GM18873 (cell line): Measurements from ENCODE around the gene DDX19B.
A peak's percentile ranks its signal among the peaks of the same experiment; 100 is the strongest.
"Not testable (repeated sequence)": the region's sequence is repeated elsewhere in the genome, so short reads cannot be mapped to it uniquely, and the experiment has no call there.

Experiments used
- ATAC-seq: cut with Tn5 transposase; IDR thresholded peaks from one replicate; pipeline ENCODE4 v1.9.1; 2021; ENCODE audit warnings: mild to moderate bottlenecking, moderate library complexity, moderate number of reproducible peaks; ENCODE audit not compliant: unreplicated experiment, low FRiP score

The DDX19B gene

DNA sequence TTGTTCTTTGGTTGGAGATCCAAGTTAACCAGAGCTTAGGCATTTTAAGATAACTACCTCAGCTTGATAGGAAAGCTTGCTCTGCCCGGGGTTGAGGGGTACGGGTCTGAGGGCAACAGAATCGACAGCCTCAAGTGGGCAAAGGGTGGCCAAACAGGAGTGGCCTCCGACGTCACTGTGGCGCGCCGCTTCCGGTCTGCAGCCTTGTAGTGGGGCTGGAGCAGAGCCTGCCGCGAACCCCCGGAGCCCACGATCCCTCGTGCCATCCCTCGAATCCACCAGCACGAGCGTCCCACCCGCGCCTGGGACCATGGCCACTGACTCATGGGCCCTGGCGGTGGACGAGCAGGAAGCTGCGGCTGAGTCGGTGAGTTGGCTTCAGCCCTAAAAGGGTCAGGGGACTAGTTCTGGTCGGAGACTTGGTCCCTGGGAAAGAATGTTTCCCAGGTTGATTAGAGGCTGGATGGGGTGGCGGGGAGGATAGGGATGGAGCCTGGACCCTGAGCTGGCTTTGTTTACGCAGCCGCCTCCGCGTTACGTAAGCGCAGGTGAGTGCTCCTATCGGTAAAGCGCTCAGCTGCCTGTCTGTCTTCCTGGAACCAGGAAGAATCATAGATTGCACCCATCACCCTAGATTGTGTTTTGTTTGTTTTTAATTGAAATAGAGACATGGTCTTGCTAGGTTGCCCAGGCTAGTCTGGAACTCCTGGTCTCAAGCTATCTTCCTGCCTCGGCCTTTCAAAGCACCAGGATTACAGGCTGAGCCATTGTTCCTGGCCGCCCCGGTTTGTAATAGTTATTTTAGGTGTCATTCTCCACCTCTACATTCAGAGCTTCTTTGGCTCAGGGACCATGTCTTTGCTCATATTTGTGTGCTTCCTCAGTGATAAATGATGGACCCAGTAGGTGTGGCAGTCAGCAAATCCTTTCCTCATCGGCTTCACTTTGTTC is at the start of gene DDX19B:
Gene DDX19B, plus strand, starts transcription at position 199 of the 951 bp plus-strand sequence. Its CDS starts 112 bp downstream, at position 311.
- ATAC-seq: no peak

DNA sequence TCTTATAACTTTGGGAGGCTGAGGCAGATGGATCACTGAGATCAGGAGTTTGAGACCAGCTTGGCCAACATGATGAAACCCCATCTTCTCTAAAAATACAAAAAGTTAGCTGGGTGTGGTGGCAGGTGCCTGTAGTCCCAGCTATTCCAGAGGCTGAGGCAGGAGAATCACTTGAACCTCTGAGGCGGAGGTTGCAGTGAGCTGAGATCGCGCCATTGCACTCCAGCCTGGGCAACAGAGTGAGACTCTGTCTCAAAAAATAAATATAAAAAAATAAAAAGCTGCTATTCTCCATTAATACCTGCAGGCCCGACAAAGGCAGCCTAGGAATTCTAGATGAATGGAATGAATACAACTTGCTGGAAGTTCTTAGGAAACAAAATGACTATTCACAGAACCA is 49.3 kb upstream of the DDX19B start:
- ATAC-seq: not testable (repeated sequence)

GRCh38 chr16:70250748-70251628 is 48.0 kb upstream of the DDX19B start:
- ATAC-seq: peak; percentile 28

- peak; percentile 83 for ATAC-seq
Measured at GRCh38 chr16:70251629-70252354, 47.2 kb upstream of the DDX19B start, which contains the start of gene EXOSC6. Gene EXOSC6 (minus strand): TSS chr16:70251940. CDS start chr16:70251900, 40 bp downstream.

DNA sequence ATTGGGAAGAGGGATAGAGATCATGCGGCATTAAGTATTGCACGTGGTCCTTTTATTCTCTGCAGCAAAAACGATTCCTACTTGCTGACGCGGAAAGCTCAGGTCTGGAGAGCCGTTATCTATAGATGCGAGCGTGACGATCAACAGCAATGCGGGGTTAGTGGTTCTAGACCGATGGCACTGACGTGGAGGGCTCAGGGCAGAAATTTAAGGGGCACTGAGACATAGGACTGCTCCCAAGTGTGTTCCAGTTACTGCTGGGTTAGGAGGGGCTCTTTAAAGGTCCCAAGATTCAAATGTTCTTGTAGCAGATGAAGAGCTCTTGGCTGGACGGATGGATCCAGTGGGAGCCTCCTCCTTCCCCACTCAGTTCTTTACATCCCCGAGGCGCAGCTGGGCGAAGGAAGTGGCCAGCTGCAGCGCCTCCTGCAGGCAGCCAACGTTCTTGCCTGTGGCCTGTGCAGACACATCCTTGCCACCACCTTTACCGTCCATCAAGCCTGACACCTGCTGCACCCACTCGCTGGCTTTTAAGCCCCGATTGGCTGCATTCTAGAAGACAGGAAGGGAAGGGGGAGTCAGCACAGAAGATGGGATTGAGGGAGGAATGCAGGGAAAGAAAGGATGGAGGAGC is 46.5 kb upstream of the DDX19B start:
- ATAC-seq: no peak

GRCh38 chr16:70253291-70254106 is 45.5 kb upstream of the DDX19B start:
- ATAC-seq: no peak

DNA sequence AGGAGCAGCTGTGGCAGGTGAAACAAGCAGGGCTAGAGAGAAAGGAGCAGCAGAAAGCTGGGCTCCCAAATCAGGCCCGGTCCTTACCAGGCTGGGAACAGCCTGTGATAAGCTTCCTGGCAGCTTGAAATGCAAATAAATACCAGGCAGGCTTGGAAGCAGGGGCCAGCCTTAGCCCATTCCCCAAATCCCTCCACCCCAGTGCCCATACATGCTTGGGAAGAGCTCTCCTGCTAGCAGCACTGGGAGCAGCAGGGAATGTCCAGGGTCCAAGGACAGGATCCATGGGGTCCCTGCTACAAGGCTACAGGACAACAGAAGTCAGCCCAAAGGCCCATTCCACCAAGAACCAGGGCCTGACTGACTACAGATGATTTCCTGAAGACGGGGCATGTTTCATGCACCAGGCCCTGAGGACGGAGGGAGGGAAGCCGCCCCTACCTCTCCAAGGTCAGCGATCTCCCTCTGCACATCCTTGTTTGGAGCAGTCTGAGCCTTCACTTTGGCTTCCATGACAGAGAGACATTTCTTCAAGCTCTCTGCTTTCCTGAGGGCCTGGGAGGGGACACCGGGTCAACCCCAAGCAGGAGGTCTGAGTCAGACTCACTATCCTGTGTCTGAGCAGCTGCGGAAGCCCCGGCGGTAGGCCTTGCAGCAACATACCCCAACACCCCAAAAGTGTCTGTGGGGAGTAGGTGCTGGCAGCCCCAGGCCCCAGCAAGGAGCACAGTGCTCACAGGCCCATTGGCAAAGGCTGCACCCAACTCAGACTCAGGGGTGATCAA is 44.6 kb upstream of the DDX19B start:
- ATAC-seq: no peak

GRCh38 chr16:70254965-70255286 is 44.1 kb upstream of the DDX19B start:
- no peak for ATAC-seq

GRCh38 chr16:70255574-70255973 is 43.4 kb upstream of the DDX19B start:
- ATAC-seq: no peak

DNA sequence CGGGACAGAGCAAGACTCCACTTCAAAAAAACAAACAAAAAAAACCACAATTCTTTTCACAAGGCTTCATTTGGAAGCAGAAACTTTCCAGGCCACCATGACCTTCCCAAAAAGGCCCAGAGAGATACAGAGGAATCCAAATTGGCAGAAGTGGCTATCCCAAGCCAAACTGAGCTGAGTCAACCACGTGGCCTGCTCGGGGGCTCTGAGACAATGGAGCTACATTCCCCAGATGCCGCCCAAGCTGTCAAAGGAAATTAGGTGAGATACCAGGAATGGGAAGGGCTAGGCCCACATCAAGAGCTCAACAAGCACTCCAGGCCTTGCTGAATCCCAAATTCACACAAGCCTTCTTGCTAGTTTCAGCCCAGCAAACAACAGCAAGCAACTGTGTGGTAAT is 41.6 kb upstream of the DDX19B start:
- no peak for ATAC-seq

DNA sequence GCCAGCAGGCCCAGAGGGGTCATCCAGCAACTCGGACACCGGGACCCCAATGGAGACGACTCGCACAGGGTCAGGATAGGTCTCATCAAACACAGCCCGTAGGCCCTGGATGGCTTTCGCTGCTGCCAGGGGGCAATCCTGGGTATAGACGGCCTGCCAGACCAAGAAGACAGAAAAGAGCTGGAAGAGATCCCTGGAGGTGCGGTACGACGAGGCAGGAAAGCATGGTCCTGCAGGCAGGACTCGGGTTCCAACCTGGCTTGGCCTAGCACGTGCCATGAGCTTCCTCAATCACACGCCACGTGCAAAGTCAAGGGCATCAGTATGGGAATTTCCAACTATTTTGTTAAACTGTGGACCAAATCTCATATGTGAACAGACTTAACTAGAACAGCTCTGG is 40.9 kb upstream of the DDX19B start:
- no peak for ATAC-seq

GRCh38 chr16:70258946-70259345 is 40.0 kb upstream of the DDX19B start:
- no peak for ATAC-seq

GRCh38 chr16:70259903-70260302 is 39.1 kb upstream of the DDX19B start:
- ATAC-seq: not testable (repeated sequence)

DNA sequence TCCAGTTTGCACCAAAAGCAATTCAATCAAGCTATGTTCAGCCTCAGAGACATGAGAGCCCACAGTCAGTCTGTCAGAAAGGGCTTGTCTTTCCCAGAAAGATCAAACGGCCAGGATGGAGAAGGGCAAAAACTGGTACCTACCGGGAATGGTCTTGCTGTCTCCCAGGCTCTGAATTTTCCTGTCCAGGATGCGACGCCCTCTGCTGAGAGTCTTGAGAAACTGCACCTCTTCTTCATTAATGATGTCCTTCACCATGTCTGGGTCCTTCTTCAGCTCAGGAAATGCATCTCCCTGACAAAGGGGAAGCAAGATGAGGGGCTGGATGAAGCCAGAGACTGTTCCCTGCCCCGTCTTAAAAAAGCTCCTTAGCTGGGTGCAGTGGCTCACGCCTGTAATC is 31.5 kb upstream of the DDX19B start:
- no peak for ATAC-seq

GRCh38 chr16:70267922-70268321 is 31.1 kb upstream of the DDX19B start:
- ATAC-seq: not testable (repeated sequence)

GRCh38 chr16:70269471-70269870 is 29.5 kb upstream of the DDX19B start:
- ATAC-seq: no peak

DNA sequence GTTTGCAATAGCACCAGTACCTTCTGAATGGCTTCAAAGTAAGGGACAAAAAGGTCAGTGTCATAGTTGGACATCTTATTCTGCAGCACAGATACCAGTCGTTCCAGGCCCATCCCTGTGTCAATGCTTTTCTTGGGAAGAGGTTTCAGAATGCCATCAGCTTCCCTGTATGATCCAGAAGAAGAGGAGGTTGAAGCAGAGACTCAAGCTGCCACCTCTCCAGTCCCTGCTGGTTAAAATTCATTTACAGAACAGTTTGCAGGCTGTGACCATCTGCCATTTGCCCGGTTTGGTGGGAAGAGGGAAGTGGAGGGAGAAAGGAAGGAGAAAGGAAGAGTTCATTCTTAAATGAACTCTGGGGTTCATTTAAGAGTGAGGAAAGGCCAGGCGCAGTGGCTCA is 28.8 kb upstream of the DDX19B start:
- ATAC-seq: no peak

GRCh38 chr16:70271696-70272095 is 27.3 kb upstream of the DDX19B start:
- ATAC-seq: no peak
